Heart left ventricle (tissue), 16 donors: ENCODE results near the gene FSTL4. TPM values are rescaled to one million over a fixed set of nuclear protein-coding genes. Genes with fewer than 3 reads are reported as not detected.

Experiments
- ATAC-seq, 4 donors: fragments of 200-7000 bp; cut with Tn5 transposase; one replicate each; pipeline ENCODE4 v1.9.1; 2020 to 2022; ENCODE audit warnings: moderate library complexity in 4 of 4, mild to moderate bottlenecking in 3 of 4, moderate number of reproducible peaks in 1 of 4
- DNase-seq, 5 donors: peaks; one replicate each; pipeline ENCODE4 v3.0.0-alpha.2; 2020
- H3K27ac ChIP-seq, 12 donors: fragments of 200-600 bp; sonication (generic) in 4 of 12; one replicate each; pipeline versions ENCODE4 v1.5.0 to v1.8.0; 2016 to 2022; ENCODE audit warnings: mild to moderate bottlenecking in 2 of 12
- H3K27me3 ChIP-seq, 9 donors: fragments of 200-600 bp; sonication (generic) in 2 of 9; one replicate each; pipeline versions ENCODE4 v1.5.1 to v1.8.0; 2016 to 2022; ENCODE audit warnings: mild to moderate bottlenecking in 3 of 9
- H3K36me3 ChIP-seq, 9 donors: fragments of 200-600 bp; sonication (generic) in 2 of 9; one replicate each; pipeline versions ENCODE4 v1.5.0 to v1.8.0; 2018 to 2022; ENCODE audit warnings: mild to moderate bottlenecking in 2 of 9
- H3K4me1 ChIP-seq, 12 donors: fragments of 200-600 bp; sonication (generic) in 4 of 12; one replicate each; pipeline versions ENCODE4 v1.5.0 to v1.8.0; 2016 to 2022; ENCODE audit warnings: mild to moderate bottlenecking in 3 of 12
- H3K4me3 ChIP-seq, 12 donors: fragments of 200-600 bp; sonication (generic) in 4 of 12; one replicate each; pipeline versions ENCODE4 v1.5.0 to v1.8.0; 2017 to 2022; ENCODE audit warnings: mild to moderate bottlenecking in 9 of 12, moderate library complexity in 4 of 12
- H3K9me3 ChIP-seq, 12 donors: fragments of 200-600 bp; sonication (generic) in 4 of 12; one replicate each; pipeline versions ENCODE4 v1.5.0 to v1.8.0; 2016 to 2022; ENCODE audit warnings: mild to moderate bottlenecking in 1 of 12
- CTCF ChIP-seq, 12 donors: fragments of 200-600 bp; sonication (generic) in 4 of 12; IDR thresholded peaks; one replicate each; pipeline versions ENCODE4 v1.5.0 to v1.8.0; 2018 to 2022; ENCODE audit warnings: antibody characterized with exemption in 12 of 12, mild to moderate bottlenecking in 5 of 12
- POLR2A ChIP-seq, 2 donors: fragments of 450-650 bp; IDR thresholded peaks; one replicate each; pipeline ENCODE4 v1.6.1; 2017; ENCODE audit warnings: antibody characterized with exemption in 2 of 2, mild to moderate bottlenecking in 2 of 2, moderate library complexity in 2 of 2
- WGBS, 4 donors: extraction: QIAGEN DNeasy Blood & Tissue Kit in 2 of 4; methylation state at CpG; one replicate each; pipeline versions ENCODE4 v1.1.5 to v1.1.7; 2013 to 2018; 5-methylcytosine and 5-hydroxymethylcytosine counted together
- intact Hi-C, 10 donors: fragments of 100-400 bp; cut with DNase I; formaldehyde crosslinking; loops; one replicate each; pipeline versions ENCODE4 v1.11.1 to v1.14.2; 2022
- polyA plus RNA-seq, 2 donors: library from polyadenylated mRNA; stranded (reverse); fragments of 200-250 nt; gene quantifications; one replicate each; pipeline ENCODE4 v1.2.3, GENCODE V29; 2013
- total RNA-seq, 9 donors: library from RNA; depleted of rRNA in 2 of 9; stranded (reverse); fragments of >200 nt in 2 of 9; fragmentation: NEBNext Ultra II Directional in 3 of 9; extraction: Animal tissue kit (Norgen Biotek cat#: 25700) in 3 of 9; gene quantifications; one replicate each; pipeline versions ENCODE4 v1.1.0 to v1.2.4, GENCODE V29; 2016 to 2023
- donor health status: ischemic (EF 13 %, LVEDD 7.1; RV severe dilation, severe dysfunction).
- donor health status: healthy with polysubstance abuse.
- donor health status: DM: no; HTN: yes; CAD: no.
- donor health status: DM: no; HTN: no; CAD: no.
- donor health status: ischemic (EF 25% LVEDD 6.9; RV normal size, moderate dysfunction).
- donor health status: ischemic (EF 25% LVEDD 5.7; RV mildly dilated, moderate dysfunction).
- donor health status: healthy.
- donor health status: DM: yes; HTN: yes; CAD: no.
- donor health status: ischemic (EF 35%, LVEDD 5.7; RV mildly dilated, moderate dysfunction).
- donor health status: nonischemic (EF 11% LVEDD 7.7; RV severe dilation, severe dysfunction).
- donor health status: DM: yes; HTN: yes; CAD: no.
- donor health status: PGD.
- donor health status: ischemic (EF 29% LVEDD 5.4; RV normal size, mild dysfunction).
- donor health status: nonischemic (EF 23%, LVEDD 6.1; RV moderate dilation, normal function).

Gene FSTL4
- total and polyA plus RNA-seq, 11 donors, result 0.01 to 0.39 (median 0.17) TPM; not detected in 6

- 83 to 87% (median 86%) methylated on average over 7 of the region's 7 CpGs for WGBS, 4 donors
- Histone ChIP-seq H3K9me3 (no peaks in the 10 kb centered on the region), H3K27me3 (peaks cover 0 to 13% (median 0%) of the 10 kb centered on the region in 9 donors), H3K36me3 (no peaks in the 10 kb centered on the region), H3K4me3 (no peak overlapping the region), H3K27ac (no peak overlapping the region), H3K4me1 (peaks cover 0 to 6% (median 0%) of the 10 kb centered on the region in 12 donors)
- TF ChIP-seq POLR2A (IDR thresholded peaks at IDR 0.05) (no peak), CTCF (IDR thresholded peaks at IDR 0.05) (no peak)
- ATAC-seq (no peak), DNase-seq (no peak)
- intact Hi-C loops, result loop anchor here in 1 of 10 donors (2.0 kb wide), 1 partner anchor 52 kb away; no protein-coding TSS in a partner anchor
Measured at GRCh38 chr5:133368916-133369783, 243.2 kb downstream of the FSTL4 start.

GRCh38 chr5:133367984-133368383, 244.4 kb downstream of the FSTL4 start:
- ATAC-seq (no peak), DNase-seq (no peak)
- H3K4me1 ChIP-seq, result peaks cover 0 to 6% (median 0%) of the 10 kb centered on the region in 12 donors
- peaks cover 0 to 17% (median 0%) of the 10 kb centered on the region in 9 donors for H3K27me3 ChIP-seq
- TF ChIP-seq POLR2A (IDR thresholded peaks at IDR 0.05) (no peak), CTCF (IDR thresholded peaks at IDR 0.05) (no peak)
- no peak overlapping the region for H3K4me3 ChIP-seq
- intact Hi-C loops, result loop anchor here in 1 of 10 donors (2.0 kb wide), 1 partner anchor 51 kb away; no protein-coding TSS in a partner anchor
- H3K36me3 ChIP-seq, result no peaks in the 10 kb centered on the region
- no peaks in the 10 kb centered on the region for H3K9me3 ChIP-seq
- WGBS, 4 donors, result 42 to 78% (median 62%) methylated on average over 2 of the region's 2 CpGs
- H3K27ac ChIP-seq, result no peak overlapping the region

- Histone ChIP-seq H3K9me3 (no peaks in the 10 kb centered on the region), H3K36me3 (no peaks in the 10 kb centered on the region), H3K4me3 (no peak overlapping the region), H3K27ac (no peak overlapping the region), H3K4me1 (peaks cover 0 to 6% (median 0%) of the 10 kb centered on the region in 12 donors), H3K27me3 (peaks cover 0 to 21% (median 0%) of the 10 kb centered on the region in 9 donors)
- TF ChIP-seq POLR2A (IDR thresholded peaks at IDR 0.05) (no peak), CTCF (IDR thresholded peaks at IDR 0.05) (no peak)
- intact Hi-C loops, result no loop called here
- no peak for DNase-seq
- 79 to 85% (median 80%) methylated on average over 6 of the region's 6 CpGs for WGBS, 4 donors
- ATAC-seq, result peak in 1 of 4 donors; percentile 38
Measured at GRCh38 chr5:133367071-133367786, 245.1 kb downstream of the FSTL4 start.

- Histone ChIP-seq H3K9me3 (no peaks in the 10 kb centered on the region), H3K36me3 (no peaks in the 10 kb centered on the region), H3K27me3 (peaks cover 0 to 21% (median 0%) of the 10 kb centered on the region in 9 donors), H3K27ac (no peak overlapping the region), H3K4me3 (no peak overlapping the region), H3K4me1 (peaks cover 0 to 8% (median 0%) of the 10 kb centered on the region in 12 donors)
- ATAC-seq (no peak), DNase-seq (no peak)
- TF ChIP-seq CTCF (IDR thresholded peaks at IDR 0.05) (no peak), POLR2A (IDR thresholded peaks at IDR 0.05) (no peak)
- intact Hi-C loops, result no loop called here
- 88 to 94% (median 91%) methylated on average over 6 of the region's 6 CpGs for WGBS, 4 donors
Measured at GRCh38 chr5:133366438-133366837, 245.9 kb downstream of the FSTL4 start.
